LoVo (cell line): ENCODE data around the gene NOC4L.
"Not testable (repeated sequence)": the region's sequence is repeated elsewhere in the genome, so short reads cannot be mapped to it uniquely, and the experiment has no call there.

Source experiments
- DNase-seq: peaks from one replicate; pipeline ENCODE4 v3.0.0-alpha.2; 2016; ENCODE audit warnings: low spot score

Gene NOC4L

GRCh38 chr12:132123970-132124765 is 20.1 kb upstream of the NOC4L start:
- no peak for DNase-seq

DNA sequence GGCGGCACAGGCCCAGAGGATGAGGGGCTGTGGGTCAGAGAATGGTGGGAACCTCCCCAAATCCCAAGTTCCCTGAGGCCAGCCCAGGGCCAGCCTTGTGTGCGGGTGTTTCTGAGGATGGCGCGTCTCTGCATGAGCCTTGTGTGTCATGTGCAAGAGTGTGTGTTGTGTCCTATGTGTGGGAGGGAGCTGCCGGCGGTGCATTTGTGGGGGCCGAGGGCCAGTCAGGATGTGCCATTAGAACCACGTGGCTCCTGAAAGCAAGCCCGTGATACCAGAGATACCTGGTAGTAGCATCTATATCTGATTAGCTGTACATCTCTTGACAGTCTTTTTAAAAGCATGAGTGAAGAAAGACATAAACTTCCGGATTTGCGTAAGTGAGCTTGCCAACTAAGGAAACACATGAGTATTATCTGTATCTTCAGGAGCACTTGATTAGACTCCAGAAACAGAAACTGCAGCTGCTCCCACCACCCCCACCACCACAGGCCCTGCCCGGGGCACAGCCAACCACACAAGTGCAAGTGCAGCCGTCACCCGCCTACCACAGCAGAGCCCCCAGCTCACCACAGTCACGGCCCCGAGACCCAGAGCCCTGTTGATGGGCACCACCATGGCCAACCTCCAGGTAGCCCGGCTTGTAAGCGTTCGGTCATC is 19.4 kb upstream of the NOC4L start:
- DNase-seq: no peak

GRCh38 chr12:132125736-132126135 is 18.5 kb upstream of the NOC4L start:
- no peak for DNase-seq

- DNase-seq: no peak
Observed at GRCh38 chr12:132127041-132127440, 17.2 kb upstream of the NOC4L start.

- no peak for DNase-seq
Observed at GRCh38 chr12:132129007-132129406, 15.2 kb upstream of the NOC4L start.

DNA sequence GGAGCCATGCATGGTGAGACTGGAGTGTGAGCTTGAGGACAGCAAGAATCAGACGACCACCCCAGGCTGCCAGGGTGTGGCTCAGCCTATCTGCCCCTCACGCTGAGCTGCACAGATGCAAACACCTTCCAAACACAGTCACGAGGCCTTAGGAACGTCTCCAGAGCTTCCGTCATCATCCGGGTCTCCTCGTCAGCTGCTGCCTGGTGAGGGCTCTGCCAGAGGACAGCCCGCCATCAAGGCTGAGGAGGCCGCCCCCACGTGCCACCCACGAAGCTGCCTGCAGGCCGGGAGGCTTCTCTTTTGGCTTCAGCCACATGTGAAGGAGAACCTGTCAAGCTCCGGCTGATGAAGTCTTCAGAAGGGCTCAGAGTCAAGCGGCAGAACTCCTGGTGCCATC is 13.6 kb upstream of the NOC4L start:
- DNase-seq: no peak

- DNase-seq: no peak
Observed at GRCh38 chr12:132131229-132131628, 13.0 kb upstream of the NOC4L start.

DNA sequence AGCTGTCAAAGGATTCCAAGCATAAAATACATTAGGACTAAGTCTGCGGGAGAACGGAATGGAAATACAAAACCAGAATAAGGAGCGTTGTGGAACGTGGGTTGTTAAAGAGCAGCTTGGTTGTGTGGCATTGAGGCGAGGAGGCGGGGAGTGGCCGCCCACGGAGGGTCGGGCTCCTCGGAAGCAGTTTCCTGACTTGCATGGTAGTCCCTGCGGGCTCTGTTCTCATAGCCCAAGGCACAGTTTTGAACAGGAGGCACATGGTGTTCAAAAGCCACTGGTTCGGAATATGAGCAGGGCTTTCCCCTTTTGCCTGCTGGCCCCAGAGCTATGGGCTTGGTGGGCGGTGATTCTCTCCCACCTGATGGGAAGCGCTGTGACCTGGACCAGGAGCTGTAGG is 12.3 kb upstream of the NOC4L start:
- no peak for DNase-seq

- no peak for DNase-seq
Observed at GRCh38 chr12:132132609-132133430, 11.4 kb upstream of the NOC4L start.

DNA sequence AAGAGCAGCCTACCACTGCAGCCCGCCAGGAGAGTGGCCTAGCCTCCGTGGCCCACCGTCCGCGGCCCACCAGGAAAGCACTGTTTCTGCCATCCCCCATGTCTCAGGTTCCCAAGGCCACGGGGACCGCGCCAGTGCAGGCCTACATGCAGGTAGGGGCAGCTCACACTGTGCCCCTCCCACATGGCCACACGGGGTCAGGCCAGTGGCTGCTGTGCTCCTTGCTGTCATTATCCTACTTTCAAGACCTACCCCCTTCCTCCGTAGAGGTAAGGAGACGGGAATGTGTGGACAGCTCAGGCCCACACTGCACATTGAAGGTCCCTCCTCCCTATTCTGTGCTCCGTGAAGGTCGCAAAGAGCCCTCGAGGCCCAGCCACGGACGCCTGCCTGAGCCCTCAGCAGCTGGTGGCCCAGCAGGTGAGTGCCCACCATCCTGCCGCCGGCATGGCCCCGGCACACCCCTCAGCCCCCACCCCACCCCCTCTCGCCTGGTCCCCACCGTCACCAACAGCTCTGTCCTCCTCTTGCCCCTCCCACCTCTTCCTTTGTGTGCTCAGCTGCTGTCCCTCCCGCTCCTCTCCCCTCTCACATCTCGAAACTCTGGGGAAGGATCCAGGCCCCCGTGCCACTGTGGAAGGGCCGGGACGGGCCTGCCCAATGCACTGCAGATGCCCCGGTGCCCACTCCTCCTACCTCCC is 10.2 kb upstream of the NOC4L start:
- DNase-seq: no peak

GRCh38 chr12:132134653-132135183 is 9.5 kb upstream of the NOC4L start:
- DNase-seq: not testable (repeated sequence)

- DNase-seq: not testable (repeated sequence)
Observed at GRCh38 chr12:132136226-132136625, 8.0 kb upstream of the NOC4L start.

- DNase-seq: no peak
Observed at GRCh38 chr12:132137483-132138125, 6.7 kb upstream of the NOC4L start.

DNA sequence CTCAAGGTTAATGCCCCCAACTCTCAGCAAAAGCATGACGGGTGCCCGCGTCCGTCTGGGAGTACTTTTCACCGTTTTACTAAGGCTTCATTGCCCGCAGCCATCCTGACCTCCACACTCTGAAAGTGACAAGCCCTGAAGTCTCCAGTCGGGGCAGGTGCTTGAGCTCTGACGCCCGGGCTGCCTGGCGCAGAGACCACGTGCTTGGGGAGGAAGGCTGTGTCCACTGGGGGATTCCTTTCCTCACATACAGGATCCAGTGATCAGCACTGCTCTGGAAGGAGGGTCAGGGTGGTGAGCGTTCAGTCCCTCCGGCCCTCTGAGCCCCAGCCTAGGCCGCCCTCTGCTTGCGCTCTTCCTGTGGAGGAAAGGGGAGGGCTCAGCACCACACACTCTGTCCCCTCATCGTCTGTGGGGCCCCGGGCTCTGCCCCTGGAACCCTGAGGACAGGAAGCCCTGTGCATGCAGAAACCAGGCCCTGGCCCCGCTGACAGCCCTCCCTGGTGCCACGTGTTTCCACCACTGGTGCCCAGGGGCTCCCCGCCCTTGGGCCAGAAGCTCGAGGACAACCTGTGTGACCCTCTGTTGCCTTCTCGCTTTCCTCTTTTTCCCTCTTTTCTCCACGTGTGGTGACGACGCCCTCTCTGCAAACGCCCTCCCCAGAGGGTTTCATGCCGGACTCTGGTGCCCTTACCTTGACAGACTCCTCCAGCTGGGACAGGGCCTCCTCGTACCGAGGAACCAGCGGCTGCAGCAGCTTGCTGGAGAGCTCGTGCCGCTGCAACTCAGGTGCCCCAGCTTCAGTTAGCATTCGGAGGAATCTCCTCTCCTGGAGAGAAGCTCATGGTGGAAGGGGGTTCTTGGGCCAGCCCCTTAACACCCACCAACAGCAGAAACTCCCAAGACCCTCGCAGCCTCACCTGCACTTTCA is 5.1 kb upstream of the NOC4L start:
- DNase-seq: no peak

DNA sequence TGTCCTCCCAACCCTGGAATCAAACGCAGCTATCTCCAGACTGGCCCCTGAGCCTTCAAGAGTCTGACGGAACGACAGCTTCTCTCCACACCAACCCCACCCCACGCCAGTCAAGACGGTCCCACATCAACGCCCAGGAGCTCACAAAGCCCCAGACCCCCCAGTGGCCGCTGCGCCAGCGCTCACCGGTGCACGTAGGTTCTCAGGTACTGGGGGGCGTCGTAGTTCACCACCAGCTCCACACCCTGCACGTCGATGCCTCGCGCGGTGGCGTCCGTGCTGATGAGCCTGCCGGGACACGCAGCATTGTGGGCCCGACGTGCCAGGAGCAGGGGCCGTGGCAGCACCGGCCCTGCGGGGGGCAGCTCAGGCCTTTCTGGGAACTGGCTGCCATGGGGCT is 4.3 kb upstream of the NOC4L start:
- DNase-seq: no peak

- DNase-seq: no peak
Observed at GRCh38 chr12:132140501-132140900, 3.8 kb upstream of the NOC4L start.

- no peak for DNase-seq
Observed at GRCh38 chr12:132140918-132141841, 3.1 kb upstream of the NOC4L start.

DNA sequence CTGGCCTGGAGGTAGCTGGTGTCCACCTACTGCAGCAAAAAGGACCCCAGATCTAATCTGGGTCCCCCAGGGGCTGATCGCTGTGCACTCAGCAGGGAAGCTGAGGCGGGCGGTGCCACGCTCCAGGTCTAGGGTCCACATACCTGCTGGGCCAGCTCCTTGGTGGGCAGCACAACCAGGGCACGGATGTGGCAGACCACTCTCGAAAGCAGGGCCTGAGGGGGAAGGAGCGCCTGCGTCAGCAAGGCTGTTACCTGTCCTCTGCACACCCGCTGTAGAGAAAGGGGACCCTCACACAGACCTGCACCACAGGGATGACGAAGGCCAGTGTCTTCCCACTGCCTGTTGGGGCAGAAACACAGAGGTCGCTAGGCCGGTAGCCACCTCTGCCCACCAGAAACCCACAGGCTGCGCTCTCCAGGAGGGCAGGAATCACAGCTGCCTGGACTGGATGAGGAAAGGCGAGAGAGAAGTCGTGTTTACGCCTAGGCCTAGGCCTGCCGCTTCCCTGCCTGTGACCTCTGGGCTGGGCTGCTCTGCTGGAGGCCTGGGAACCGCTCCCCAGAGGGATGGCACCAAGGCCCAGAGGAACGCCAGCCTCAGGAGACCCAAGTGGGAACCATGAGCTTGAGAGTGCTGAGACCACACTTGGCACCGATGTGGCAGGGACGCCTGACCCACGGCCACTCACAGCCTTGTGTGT is 2.1 kb upstream of the NOC4L start:
- DNase-seq: no peak
